ENCODE data around the gene SAMD5. TPM values are rescaled to one million over a fixed set of nuclear protein-coding genes. Genes with fewer than 3 reads are reported as not detected.

The SAMD5 gene
- total and polyA plus RNA-seq, 10 of the 15 experiments (the other 5 are each of a cell fraction or from before 2014, with no cell fraction given) = 0.01 to 0.23 (median 0.05) TPM; not detected in 5

- DNase-seq (ENCODE audit: low read depth, low spot score) = no peak
- TF ChIP-seq JUND (IDR thresholded peaks at IDR 0.05; ENCODE audit: low read depth, low read length) = no peak
- no peak for TF ChIP-seq E2F8 (IDR thresholded peaks at IDR 0.05; ENCODE audit: low read depth, partially characterized antibody)
- TF ChIP-seq BCL11A (IDR thresholded peaks at IDR 0.05; ENCODE audit: low read depth, low read length) = no peak
- TF ChIP-seq CEBPZ (IDR thresholded peaks at IDR 0.05; ENCODE audit: low read depth, low read length) = no peak
- no peak for TF ChIP-seq CBX3 (IDR thresholded peaks at IDR 0.05; ENCODE audit: borderline replicate concordance, low read depth)
- no peak for TF ChIP-seq NR2C2 (IDR thresholded peaks at IDR 0.05; ENCODE audit: borderline replicate concordance, control insufficient read depth, insufficient read length, low read depth)
- TF ChIP-seq GATAD2B (conservative IDR thresholded peaks at IDR 0.05; ENCODE audit: low read depth) = no peak
- TF ChIP-seq POLR2AphosphoS5 (IDR thresholded peaks at IDR 0.05; ENCODE audit: low read length) = no peak
- intact Hi-C loops (cut with micrococcal nuclease; ENCODE audit: unreplicated experiment) = no loop called here
- ChIA-PET POLR2A (no interaction called here), SMC1A (ENCODE audit: uncharacterized antibody, unreplicated experiment) (no interaction called here), RAD21 (ENCODE audit: unreplicated experiment) (no interaction called here), CTCF (no interaction called here)
- H3K4me3 ChIP-seq = no peak overlapping the region
- no peak overlapping the region for H3K27ac ChIP-seq (ENCODE audit: control insufficient read depth, insufficient read depth)
- no peak overlapping the region for H3K9ac ChIP-seq (ENCODE audit: control insufficient read depth, insufficient read depth, low read length)
- H3K9me3 ChIP-seq (replicated peaks; ENCODE audit: control insufficient read depth, insufficient read depth, low read length) = no peaks in the 10 kb centered on the region; the same call in 2 of the 3 replicates
- H3K4me1 ChIP-seq (ENCODE audit: control insufficient read depth, insufficient read depth, low read length) = no peaks in the 10 kb centered on the region
- no peak overlapping the region for H3K4me2 ChIP-seq (ENCODE audit: control insufficient read depth, insufficient read depth)
- ATAC-seq = no peak
- FAIRE-seq = no peak
- no TSS peak for BruUV-seq (replicated peaks)
- in situ Hi-C loops (cut with MboI) = no loop called here
- H3K27me3 ChIP-seq (replicated peaks in 1 of 2; ENCODE audit: control insufficient read depth in 2 of 2, insufficient read depth in 2 of 2, low read length in 1 of 2) = no peaks in the 10 kb centered on the region
- 63% methylated on average over 1 of the region's 1 CpG for WGBS (ENCODE audit: insufficient coverage, insufficient replicate concordance, low lambda C conversion rate, missing lambda C conversion rate)
- H4K20me1 ChIP-seq (ENCODE audit: control insufficient read depth, insufficient read depth) = no peaks in the 10 kb centered on the region
- H3K36me3 ChIP-seq (ENCODE audit: control insufficient read depth in 2 of 2, insufficient read depth in 2 of 2, low read length in 1 of 2) = no peaks in the 10 kb centered on the region
- no peak overlapping the region for H2AFZ ChIP-seq (ENCODE audit: control insufficient read depth, low read depth, low read length)
- no peaks in the 10 kb centered on the region for H3K79me2 ChIP-seq (ENCODE audit: control insufficient read depth, insufficient read depth, low read length)
These were observed 11.0 kb upstream of the SAMD5 start for GRCh38 chr6:147497472-147497871.
